GM23338 (cell line): Measurements from ENCODE around the gene CTSK. TPM values are rescaled to one million over a fixed set of nuclear protein-coding genes. Genes with fewer than 3 reads are reported as not detected.

ENCODE experiments used
- ATAC-seq: fragments of 200-7000 bp; cut with Tn5 transposase; 3 replicates; pipeline ENCODE4 v1.9.1; 2020
- DNase-seq: peaks from one replicate; pipeline ENCODE4 v3.0.0-alpha.2; 2015; ENCODE audit warnings: low spot score
- H2AFZ ChIP-seq: fragments of 200-600 bp; sonication (generic); 2 replicates; pipeline ENCODE4 v1.8.0; 2016; ENCODE audit warnings: antibody characterized with exemption, mild to moderate bottlenecking, moderate library complexity
- H3F3A ChIP-seq: fragments of 200-600 bp; sonication (generic); replicated peaks from 2 replicates; pipeline ENCODE4 v1.8.0; 2017; ENCODE audit warnings: antibody characterized with exemption, mixed run types, low read depth
- H3K27ac ChIP-seq: fragments of 200-600 bp; sonication (generic); 2 replicates; pipeline ENCODE4 v1.6.1; 2016; ENCODE audit warnings: low read depth
- H3K27me3 ChIP-seq: fragments of 200-600 bp; sonication (generic); 2 replicates; pipeline ENCODE4 v1.8.0; 2016; ENCODE audit warnings: mild to moderate bottlenecking, mixed run types, moderate library complexity; ENCODE audit not compliant: insufficient read depth
- H3K36me3 ChIP-seq: fragments of 200-600 bp; sonication (generic); 2 replicates; pipeline ENCODE4 v1.8.0; 2016; ENCODE audit warnings: mild to moderate bottlenecking; ENCODE audit not compliant: insufficient read depth
- H3K4me1 ChIP-seq: fragments of 200-600 bp; sonication (generic); 2 replicates; pipeline ENCODE4 v1.8.0; 2016; ENCODE audit warnings: mild to moderate bottlenecking, moderate library complexity; ENCODE audit not compliant: insufficient read depth
- H3K4me2 ChIP-seq: fragments of 200-600 bp; sonication (generic); 2 replicates; pipeline ENCODE4 v1.7.1; 2017; ENCODE audit warnings: mixed run types
- H3K4me3 ChIP-seq: fragments of 200-600 bp; sonication (generic); 2 replicates; pipeline ENCODE4 v1.6.1; 2016; ENCODE audit warnings: mixed run types
- H3K79me2 ChIP-seq: fragments of 200-600 bp; sonication (generic); replicated peaks from 2 replicates; pipeline ENCODE4 v1.8.0; 2017; ENCODE audit warnings: mild to moderate bottlenecking; ENCODE audit not compliant: insufficient read depth
- H3K9me2 ChIP-seq: fragments of 200-600 bp; sonication (generic); 2 replicates; pipeline ENCODE4 v1.8.0; 2017; ENCODE audit not compliant: insufficient read depth
- H4K20me1 ChIP-seq: fragments of 200-600 bp; sonication (generic); replicated peaks from 2 replicates; pipeline ENCODE4 v1.8.0; 2017; ENCODE audit warnings: mild to moderate bottlenecking; ENCODE audit not compliant: insufficient read depth
- H3K27ac Mint-ChIP-seq: 2 replicates; pipeline ENCODE4 v1.8.0; 2020; ENCODE audit warnings: inconsistent platforms, mild to moderate bottlenecking, moderate library complexity, mixed read lengths
- H3K27me3 Mint-ChIP-seq: 3 replicates; pipeline ENCODE4 v1.8.0; 2022; ENCODE audit warnings: low read depth, mild to moderate bottlenecking, moderate library complexity, mixed read lengths, inconsistent platforms; ENCODE audit not compliant: insufficient read depth, poor library complexity
- H3K36me3 Mint-ChIP-seq: 3 replicates; pipeline ENCODE4 v1.8.0; 2021; ENCODE audit warnings: low read depth, mild to moderate bottlenecking, inconsistent platforms, moderate library complexity, mixed read lengths
- H3K4me1 Mint-ChIP-seq: 3 replicates; pipeline ENCODE4 v1.8.0; 2020; ENCODE audit warnings: mild to moderate bottlenecking, inconsistent platforms, mixed read lengths
- H3K4me3 Mint-ChIP-seq: 3 replicates; pipeline ENCODE4 v1.8.0; 2021; ENCODE audit warnings: moderate library complexity, mild to moderate bottlenecking, inconsistent platforms, mixed read lengths
- H3K9me3 Mint-ChIP-seq: 3 replicates; pipeline ENCODE4 v1.8.0; 2020; ENCODE audit warnings: moderate library complexity, mild to moderate bottlenecking, inconsistent platforms, mixed read lengths
- CREB1 ChIP-seq: fragments of 250-450 bp; sonication (Bioruptor Pico); IDR thresholded peaks from 2 replicates; pipeline ENCODE4 v1.5.0; 2020; ENCODE audit warnings: low read depth, mild to moderate bottlenecking, moderate library complexity
- EZH2phosphoT487 ChIP-seq: fragments of 200-600 bp; sonication (generic); IDR thresholded peaks from one replicate; pipeline ENCODE4 v1.8.1; 2018; ENCODE audit warnings: antibody characterized with exemption; ENCODE audit not compliant: unreplicated experiment
- JUNB ChIP-seq: IDR thresholded peaks from one replicate; pipeline ENCODE4 v1.6.1; 2016; ENCODE audit warnings: antibody characterized with exemption; ENCODE audit not compliant: unreplicated experiment
- POLR2AphosphoS5 ChIP-seq: IDR thresholded peaks from 2 replicates; pipeline ENCODE4 v1.6.1; 2016; ENCODE audit warnings: antibody characterized with exemption, low read depth
- ZNF114 ChIP-seq: fragments of 250-450 bp; sonication (Bioruptor Pico); IDR thresholded peaks from 2 replicates; pipeline ENCODE4 v1.5.0; 2020; ENCODE audit warnings: mild to moderate bottlenecking, moderate library complexity
- ZNF331 ChIP-seq: fragments of 250-450 bp; sonication (Bioruptor Pico); IDR thresholded peaks from 2 replicates; pipeline ENCODE4 v1.5.0; 2020; ENCODE audit warnings: low read depth, mild to moderate bottlenecking, moderate library complexity
- ZNF462 ChIP-seq: fragments of 250-450 bp; sonication (Bioruptor Pico); IDR thresholded peaks from 2 replicates; pipeline ENCODE4 v1.5.0; 2020; ENCODE audit warnings: mild to moderate bottlenecking, moderate library complexity
- polyA plus RNA-seq: library from polyadenylated mRNA; unstranded; fragments of >200 nt; fragmentation: Nextera tagmentation; extraction: Ambion mirVana; gene quantifications from 2 replicates; pipeline ENCODE4 v1.2.1, GENCODE V29; 2016
- total RNA-seq: library from RNA; depleted of rRNA; stranded (reverse); fragments of >200 nt; shearing (Covaris generic); gene quantifications from 2 replicates; pipeline ENCODE4 v1.2.3, GENCODE V29; 2014

Gene CTSK
- total and polyA plus RNA-seq, 2 experiments from 2014 or later, result 2.8 to 3.3 TPM

DNA sequence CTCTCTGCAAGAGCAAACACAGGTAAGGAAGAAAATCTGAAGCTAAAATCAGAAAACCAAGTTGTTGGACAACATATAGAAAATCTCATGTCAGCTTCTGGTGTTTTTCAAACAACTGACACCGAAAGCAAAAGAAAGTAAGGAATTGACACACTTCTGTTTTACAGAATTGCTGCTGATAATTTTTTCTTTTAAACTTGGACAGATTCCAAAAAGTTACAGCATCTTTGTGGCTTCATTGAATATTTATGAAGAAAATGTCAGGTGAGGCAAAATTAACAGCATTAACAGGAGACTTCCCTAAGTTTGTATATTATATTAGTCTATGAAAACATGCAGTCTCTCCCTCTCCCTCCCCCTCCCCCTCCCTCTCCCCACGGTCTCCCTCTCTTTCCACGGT, 27.6 kb downstream of the CTSK start (continued):
- TF ChIP-seq ZNF462 (CRISPR knock-in tag) (no peak), EZH2phosphoT487 (no peak), ZNF114 (no peak), JUNB (no peak), POLR2AphosphoS5 (no peak)

DNA sequence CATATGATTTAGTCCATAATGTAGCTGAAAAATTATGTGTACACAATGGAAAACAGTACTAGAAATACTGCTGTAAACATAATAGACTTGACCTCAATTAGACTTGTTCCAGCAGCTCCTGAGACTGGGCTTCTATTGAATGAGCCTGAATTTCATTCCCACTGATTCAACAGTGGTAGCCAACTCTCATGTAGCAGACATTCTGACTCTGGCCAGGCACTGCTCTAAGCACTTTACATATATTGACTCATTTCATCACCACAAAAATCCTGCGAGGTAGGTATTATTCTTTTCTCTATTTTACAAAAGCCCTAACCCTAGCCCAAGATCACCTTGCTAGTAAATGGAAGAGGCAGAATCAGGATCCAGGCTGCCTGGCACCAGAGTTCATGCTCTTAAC, 29.7 kb downstream of the CTSK start:
- Histone ChIP-seq H3K9me2 (no peaks in the 10 kb centered on the region), H3K36me3 (peaks cover 5% of the 10 kb centered on the region; the same call in 1 of the 2 replicates), H3K4me1 (no peaks in the 10 kb centered on the region), H3K79me2 (no peaks in the 10 kb centered on the region), H3K27me3 (no peaks in the 10 kb centered on the region), H2AFZ (no peak overlapping the region), H3K4me3 (no peak overlapping the region), H3K4me2 (no peak overlapping the region), H3K27ac (no peak overlapping the region), H3F3A (no peaks in the 10 kb centered on the region), H4K20me1 (no peaks in the 10 kb centered on the region)
- H3K27me3 Mint-ChIP-seq, result no peaks in the 10 kb centered on the region
- H3K27ac Mint-ChIP-seq, result no peak overlapping the region
- peaks cover 16% of the 10 kb centered on the region for H3K9me3 Mint-ChIP-seq
- no peak overlapping the region for H3K4me3 Mint-ChIP-seq
- no peak for ATAC-seq
- H3K36me3 Mint-ChIP-seq, result peaks cover 9% of the 10 kb centered on the region
- no peak for DNase-seq
- H3K4me1 Mint-ChIP-seq, result no peaks in the 10 kb centered on the region
- no peak for TF ChIP-seq CREB1 (CRISPR knock-in tag)
- no peak for TF ChIP-seq POLR2AphosphoS5
- no peak for TF ChIP-seq EZH2phosphoT487
- TF ChIP-seq ZNF331 (CRISPR knock-in tag), result no peak
- TF ChIP-seq ZNF462 (CRISPR knock-in tag), result no peak
